Gastrocnemius medialis (tissue), 4 donors: ENCODE results near the gene MGAT5B. TPM values are rescaled to one million over a fixed set of nuclear protein-coding genes. Genes with fewer than 3 reads are reported as not detected.

Experiments used
- ATAC-seq, 2 donors: fragments of 150-250 bp; one replicate each; pipeline ENCODE4 v1.9.1; 2016
- DNase-seq, 2 donors: peaks; one replicate each; pipeline ENCODE4 v3.0.0-alpha.2; 2019
- H3K27ac ChIP-seq, 4 donors: fragments of 200-600 bp; sonication (generic); 1 replicate in 1 of 4; 2 replicates in 3 of 4; pipeline ENCODE4 v1.5.1; 2016 to 2018; ENCODE audit warnings: mild to moderate bottlenecking in 2 of 4, moderate library complexity in 1 of 4
- H3K27me3 ChIP-seq, 3 donors: fragments of 200-600 bp; sonication (generic) in 2 of 3; 1 replicate in 1 of 3; 2 replicates in 2 of 3; pipeline versions ENCODE4 v1.5.1 to v1.6.0; 2016 to 2019; ENCODE audit warnings: mild to moderate bottlenecking in 1 of 3, moderate library complexity in 1 of 3
- H3K36me3 ChIP-seq, 2 donors: fragments of 200-600 bp; sonication (generic) in 1 of 2; one replicate each; pipeline ENCODE4 v1.5.1; 2017 to 2018
- H3K4me1 ChIP-seq, 2 donors: fragments of 200-600 bp; sonication (generic) in 1 of 2; one replicate each; pipeline ENCODE4 v1.5.1; 2016 to 2017; ENCODE audit warnings: mild to moderate bottlenecking in 2 of 2
- H3K4me3 ChIP-seq, 4 donors: fragments of 200-600 bp; sonication (generic) in 3 of 4; 1 replicate in 1 of 4; 2 replicates in 3 of 4; pipeline ENCODE4 v1.5.1; 2016 to 2019; ENCODE audit warnings: mild to moderate bottlenecking in 2 of 4
- H3K9me3 ChIP-seq, 3 donors: fragments of 200-600 bp; sonication (generic) in 2 of 3; 1 replicate in 1 of 3; 2 replicates in 2 of 3; pipeline ENCODE4 v1.5.1; 2016 to 2019
- POLR2A ChIP-seq, 2 donors: fragments of 450-650 bp; IDR thresholded peaks; one replicate each; pipeline ENCODE4 v1.6.1; 2017; ENCODE audit warnings: antibody characterized with exemption in 2 of 2, mild to moderate bottlenecking in 2 of 2, moderate library complexity in 2 of 2
- in situ Hi-C, 4 donors: fragments of 200-750 bp; cut with MboI; loops; one replicate each; pipeline versions ENCODE4 v1.15.0 to v1.8.0; 2017; ENCODE audit warnings: low sequenced_read_pairs in 4 of 4
- intact Hi-C: fragments of 100-400 bp; cut with DNase I; formaldehyde crosslinking; loops from one replicate; pipeline ENCODE4 v1.15.1; 2023; ENCODE audit warnings: low total_unique reads
- total RNA-seq, 4 donors: library from RNA; depleted of rRNA; stranded (reverse); fragments of >200 nt; gene quantifications; one replicate each; pipeline versions ENCODE4 v1.1.0 to v1.2.3, GENCODE V29; 2016
- TF ChIP-seq, protein P1 (sequence below), 5 experiments: fragments of 450-650 bp in 3 of 5; fragments of 200-600 bp in 2 of 5; sonication (generic) in 2 of 5; IDR thresholded peaks in 4 of 5; conservative IDR thresholded peaks in 1 of 5; 1 replicate in 4 of 5; 2 replicates in 1 of 5; pipeline ENCODE4 v1.5.1; 2016 to 2019; ENCODE audit warnings: antibody characterized with exemption in 5 of 5, mild to moderate bottlenecking in 3 of 5, moderate library complexity in 3 of 5

MGAT5B gene
- total RNA-seq, 4 donors from 2014 or later, result not detected

DNA sequence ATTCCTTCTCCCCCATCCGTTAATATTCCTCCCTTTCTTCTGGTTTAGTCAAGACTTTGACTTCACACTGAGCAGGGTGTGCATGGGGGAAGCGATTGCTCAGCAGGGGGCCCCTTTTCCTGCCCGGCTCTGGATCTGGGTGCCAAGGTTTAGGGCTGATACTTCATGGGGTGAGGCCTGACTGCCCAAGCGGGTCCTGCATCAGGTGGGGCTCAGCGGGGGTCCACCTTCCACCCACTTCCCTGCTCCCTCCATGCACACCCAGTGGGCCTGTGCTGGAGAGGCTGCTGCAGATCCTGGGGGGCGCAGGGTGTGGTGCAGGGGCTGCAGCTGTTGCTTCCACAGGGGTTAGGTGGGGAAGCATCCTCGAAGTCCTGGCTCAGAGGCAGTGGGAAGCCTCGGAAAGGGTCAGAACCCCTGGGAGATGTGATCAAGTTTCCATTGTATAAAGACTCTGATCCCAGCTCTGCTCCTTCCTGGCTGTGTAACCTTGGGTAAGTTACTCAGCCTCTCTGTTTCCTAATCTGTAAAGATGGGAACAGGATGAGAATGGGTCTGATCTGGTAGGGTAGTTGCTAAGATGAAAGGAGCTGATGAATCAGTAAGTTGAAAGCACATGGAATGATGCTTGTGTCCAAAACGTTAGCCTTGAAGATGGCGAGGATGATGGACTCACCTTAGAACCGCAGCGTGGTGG is 53.3 kb downstream of the MGAT5B start:
- H3K27ac ChIP-seq, result no peak overlapping the region
- TF ChIP-seq POLR2A (IDR thresholded peaks at IDR 0.05), result no peak
- TF ChIP-seq, protein P1, sequence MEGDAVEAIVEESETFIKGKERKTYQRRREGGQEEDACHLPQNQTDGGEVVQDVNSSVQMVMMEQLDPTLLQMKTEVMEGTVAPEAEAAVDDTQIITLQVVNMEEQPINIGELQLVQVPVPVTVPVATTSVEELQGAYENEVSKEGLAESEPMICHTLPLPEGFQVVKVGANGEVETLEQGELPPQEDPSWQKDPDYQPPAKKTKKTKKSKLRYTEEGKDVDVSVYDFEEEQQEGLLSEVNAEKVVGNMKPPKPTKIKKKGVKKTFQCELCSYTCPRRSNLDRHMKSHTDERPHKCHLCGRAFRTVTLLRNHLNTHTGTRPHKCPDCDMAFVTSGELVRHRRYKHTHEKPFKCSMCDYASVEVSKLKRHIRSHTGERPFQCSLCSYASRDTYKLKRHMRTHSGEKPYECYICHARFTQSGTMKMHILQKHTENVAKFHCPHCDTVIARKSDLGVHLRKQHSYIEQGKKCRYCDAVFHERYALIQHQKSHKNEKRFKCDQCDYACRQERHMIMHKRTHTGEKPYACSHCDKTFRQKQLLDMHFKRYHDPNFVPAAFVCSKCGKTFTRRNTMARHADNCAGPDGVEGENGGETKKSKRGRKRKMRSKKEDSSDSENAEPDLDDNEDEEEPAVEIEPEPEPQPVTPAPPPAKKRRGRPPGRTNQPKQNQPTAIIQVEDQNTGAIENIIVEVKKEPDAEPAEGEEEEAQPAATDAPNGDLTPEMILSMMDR (IDR thresholded peaks at IDR 0.05 in 4 of 5, conservative IDR thresholded peaks at IDR 0.05 in 1 of 5), result no peak
- no peak overlapping the region for H3K4me3 ChIP-seq
- intact Hi-C loops, result no loop called here
- H3K36me3 ChIP-seq, result no peaks in the 10 kb centered on the region
- no peaks in the 10 kb centered on the region for H3K9me3 ChIP-seq
- in situ Hi-C loops, result no loop called here
- peaks cover 0 to 12% of the 10 kb centered on the region in 2 donors for H3K4me1 ChIP-seq
- no peak for ATAC-seq
- peaks cover 0 to 14% (median 5%) of the 10 kb centered on the region in 3 donors for H3K27me3 ChIP-seq
- no peak for DNase-seq

DNA sequence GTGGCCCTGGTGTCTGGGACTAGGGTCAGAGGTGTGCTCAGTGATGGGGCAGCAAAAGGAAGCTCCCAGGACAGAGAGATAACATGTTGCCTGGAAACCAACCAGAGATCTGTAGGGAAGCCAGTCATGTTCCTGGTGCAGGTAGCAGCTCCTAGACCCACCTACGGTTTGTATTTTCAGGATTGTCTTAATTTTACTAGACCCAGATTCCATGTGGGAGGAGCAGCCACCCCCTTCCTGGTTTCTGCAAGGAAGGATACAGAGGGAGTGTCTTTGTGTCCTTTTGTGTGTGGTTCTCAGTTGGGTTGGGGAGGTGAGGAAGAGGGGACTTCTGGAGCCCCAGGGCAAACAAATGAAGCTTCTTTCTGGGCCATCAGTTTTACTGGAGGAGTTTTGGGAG is 53.9 kb downstream of the MGAT5B start:
- no peak overlapping the region for H3K27ac ChIP-seq
- intact Hi-C loops, result no loop called here
- H3K4me1 ChIP-seq, result peaks cover 0 to 12% of the 10 kb centered on the region in 2 donors
- peaks cover 0 to 14% (median 5%) of the 10 kb centered on the region in 3 donors for H3K27me3 ChIP-seq
- TF ChIP-seq, protein P1 (IDR thresholded peaks at IDR 0.05 in 4 of 5, conservative IDR thresholded peaks at IDR 0.05 in 1 of 5), result no peak
- no peak for TF ChIP-seq POLR2A (IDR thresholded peaks at IDR 0.05)
- in situ Hi-C loops, result no loop called here
- ATAC-seq (no peak), DNase-seq (no peak)
- no peaks in the 10 kb centered on the region for H3K9me3 ChIP-seq
- H3K36me3 ChIP-seq, result no peaks in the 10 kb centered on the region
- H3K4me3 ChIP-seq, result no peak overlapping the region

- Histone ChIP-seq H3K4me3 (no peak overlapping the region), H3K27me3 (peaks cover 0 to 14% (median 5%) of the 10 kb centered on the region in 3 donors), H3K9me3 (no peaks in the 10 kb centered on the region), H3K27ac (no peak overlapping the region), H3K36me3 (no peaks in the 10 kb centered on the region), H3K4me1 (peaks cover 0 to 6% of the 10 kb centered on the region in 2 donors)
- DNase-seq, result no peak
- in situ Hi-C loops, result no loop called here
- no peak for ATAC-seq
- intact Hi-C loops, result no loop called here
- TF ChIP-seq, protein P1 (IDR thresholded peaks at IDR 0.05 in 4 of 5, conservative IDR thresholded peaks at IDR 0.05 in 1 of 5), result no peak
Observed at GRCh38 chr17:76922967-76923366, 54.8 kb downstream of the MGAT5B start.

DNA sequence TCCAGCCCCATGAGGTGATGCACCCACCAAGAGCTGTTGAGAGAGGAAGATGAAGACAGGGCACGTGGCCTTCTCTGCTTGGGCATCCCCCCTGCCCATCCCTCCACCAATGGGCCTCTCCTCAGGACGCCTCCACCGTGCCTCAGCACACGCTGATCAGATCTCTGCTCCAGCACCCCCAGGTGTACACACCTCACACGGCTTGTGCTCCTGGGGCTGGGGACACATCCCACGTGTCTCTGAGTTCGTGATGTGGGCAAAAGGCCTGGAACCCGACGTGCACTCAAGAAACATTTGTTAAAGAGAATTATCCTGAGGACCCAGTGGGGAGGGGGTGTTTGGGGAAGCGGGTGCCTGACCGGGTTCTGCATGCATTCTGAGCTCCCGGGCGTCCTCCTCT is 55.3 kb downstream of the MGAT5B start:
- intact Hi-C loops (no loop called here), in situ Hi-C loops (no loop called here)
- no peak overlapping the region for H3K27ac ChIP-seq
- H3K9me3 ChIP-seq, result no peaks in the 10 kb centered on the region
- ATAC-seq (no peak), DNase-seq (no peak)
- TF ChIP-seq, protein P1 (IDR thresholded peaks at IDR 0.05 in 4 of 5, conservative IDR thresholded peaks at IDR 0.05 in 1 of 5), result no peak
- no peak for TF ChIP-seq POLR2A (IDR thresholded peaks at IDR 0.05)
- H3K4me1 ChIP-seq, result peaks cover 0 to under 1% of the 10 kb centered on the region in 2 donors
- H3K4me3 ChIP-seq, result no peak overlapping the region
- no peaks in the 10 kb centered on the region for H3K36me3 ChIP-seq
- H3K27me3 ChIP-seq, result peaks cover 0 to 14% (median 5%) of the 10 kb centered on the region in 3 donors
